ENCODE measurements around the gene ZNF331.

- TF ChIP-seq CTCF (IDR thresholded peaks at IDR 0.05) (no peak), EP300 (IDR thresholded peaks at IDR 0.05) (no peak)
These were observed 16.4 kb upstream of the ZNF331 start for GRCh38 chr19:53521373-53522202.

Data from stomach (tissue), 4 donors.